OCI-LY3 (cell line): Measurements from ENCODE around the gene RILPL2.

Experiments used
- H2AFZ ChIP-seq: fragments of 200-600, 300-600 bp; shearing (Covaris generic); 2 replicates; pipeline ENCODE4 v1.6.0; 2014; ENCODE audit warnings: antibody characterized with exemption, low read depth, low read length
- H3K27ac ChIP-seq: fragments of 200-600, 300-600 bp; sonication (generic); 2 replicates; pipeline ENCODE4 v1.5.1; 2014; ENCODE audit warnings: mild to moderate bottlenecking, low read length, moderate library complexity, mixed read lengths
- H3K27me3 ChIP-seq: fragments of 200-600, 300-600 bp; sonication (generic); 2 replicates; pipeline ENCODE4 v1.6.1; 2014; ENCODE audit warnings: low read depth, low read length, mixed read lengths
- H3K36me3 ChIP-seq: fragments of 200-600, 300-600 bp; sonication (generic); replicated peaks from 2 replicates; pipeline ENCODE3; 2014; ENCODE audit warnings: low read depth, low read length, mixed read lengths
- H3K4me1 ChIP-seq: fragments of 300-600, 200-600 bp; sonication (generic); 2 replicates; pipeline ENCODE4 v1.6.1; 2014; ENCODE audit warnings: low read length, mixed read lengths
- H3K4me2 ChIP-seq: fragments of 200-600, 300-600 bp; sonication (generic); 2 replicates; pipeline ENCODE4 v1.6.1; 2014; ENCODE audit warnings: low read length, mixed read lengths
- H3K4me3 ChIP-seq: fragments of 300-600, 200-600 bp; sonication (generic); 2 replicates; pipeline ENCODE4 v1.5.1; 2014; ENCODE audit warnings: antibody characterized with exemption, mild to moderate bottlenecking, low read length, moderate library complexity
- H3K79me2 ChIP-seq: fragments of 300-600, 200-600 bp; shearing (Covaris generic); 2 replicates; pipeline ENCODE4 v1.6.1; 2014; ENCODE audit warnings: mild to moderate bottlenecking, low read length, mixed read lengths
- H3K9ac ChIP-seq: fragments of 300-600, 200-600 bp; shearing (Covaris generic); 2 replicates; pipeline ENCODE4 v1.6.0; 2014; ENCODE audit warnings: mild to moderate bottlenecking, low read length, moderate library complexity
- H3K9me3 ChIP-seq: fragments of 200-600, 300-600 bp; shearing (Covaris generic); 2 replicates; pipeline ENCODE4 v1.6.1; 2014; ENCODE audit warnings: low read length, mixed read lengths; ENCODE audit not compliant: insufficient read depth
- H4K20me1 ChIP-seq: fragments of 200-600, 300-600 bp; sonication (generic); 2 replicates; pipeline ENCODE4 v1.6.1; 2016; ENCODE audit warnings: low read length, mixed read lengths; ENCODE audit not compliant: insufficient read depth
- EZH2phosphoT487 ChIP-seq: fragments of 200-600 bp; shearing (Covaris generic); IDR thresholded peaks from 2 replicates; pipeline ENCODE4 v1.6.1; 2018; ENCODE audit warnings: antibody characterized with exemption, mixed run types, low read depth
- TF ChIP-seq, protein P1 (sequence below): fragments of 200-600, 300-600 bp; sonication (generic); IDR thresholded peaks from 2 replicates; pipeline ENCODE4 v1.5.1; 2014; ENCODE audit warnings: antibody characterized with exemption, low read length, low read depth

Gene RILPL2

GRCh38 chr12:123390498-123391426, 45.7 kb downstream of the RILPL2 start:
- H3K4me1 ChIP-seq: peaks cover 19% of the 10 kb centered on the region
- H3K79me2 ChIP-seq: peaks cover 33% of the 10 kb centered on the region
- no peaks in the 10 kb centered on the region for H3K9me3 ChIP-seq
- H3K27me3 ChIP-seq: no peaks in the 10 kb centered on the region
- peaks cover 30% of the 10 kb centered on the region for H3K36me3 ChIP-seq
- no peak overlapping the region for H3K4me3 ChIP-seq
- no peak overlapping the region for H3K27ac ChIP-seq
- peaks cover 6% of the 10 kb centered on the region; the same call in 1 of the 2 replicates for H4K20me1 ChIP-seq
- H2AFZ ChIP-seq: no peak overlapping the region
- no peak overlapping the region for H3K9ac ChIP-seq
- no peak for TF ChIP-seq EZH2phosphoT487
- TF ChIP-seq, protein P1, sequence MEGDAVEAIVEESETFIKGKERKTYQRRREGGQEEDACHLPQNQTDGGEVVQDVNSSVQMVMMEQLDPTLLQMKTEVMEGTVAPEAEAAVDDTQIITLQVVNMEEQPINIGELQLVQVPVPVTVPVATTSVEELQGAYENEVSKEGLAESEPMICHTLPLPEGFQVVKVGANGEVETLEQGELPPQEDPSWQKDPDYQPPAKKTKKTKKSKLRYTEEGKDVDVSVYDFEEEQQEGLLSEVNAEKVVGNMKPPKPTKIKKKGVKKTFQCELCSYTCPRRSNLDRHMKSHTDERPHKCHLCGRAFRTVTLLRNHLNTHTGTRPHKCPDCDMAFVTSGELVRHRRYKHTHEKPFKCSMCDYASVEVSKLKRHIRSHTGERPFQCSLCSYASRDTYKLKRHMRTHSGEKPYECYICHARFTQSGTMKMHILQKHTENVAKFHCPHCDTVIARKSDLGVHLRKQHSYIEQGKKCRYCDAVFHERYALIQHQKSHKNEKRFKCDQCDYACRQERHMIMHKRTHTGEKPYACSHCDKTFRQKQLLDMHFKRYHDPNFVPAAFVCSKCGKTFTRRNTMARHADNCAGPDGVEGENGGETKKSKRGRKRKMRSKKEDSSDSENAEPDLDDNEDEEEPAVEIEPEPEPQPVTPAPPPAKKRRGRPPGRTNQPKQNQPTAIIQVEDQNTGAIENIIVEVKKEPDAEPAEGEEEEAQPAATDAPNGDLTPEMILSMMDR: no peak
- no peak overlapping the region for H3K4me2 ChIP-seq

DNA sequence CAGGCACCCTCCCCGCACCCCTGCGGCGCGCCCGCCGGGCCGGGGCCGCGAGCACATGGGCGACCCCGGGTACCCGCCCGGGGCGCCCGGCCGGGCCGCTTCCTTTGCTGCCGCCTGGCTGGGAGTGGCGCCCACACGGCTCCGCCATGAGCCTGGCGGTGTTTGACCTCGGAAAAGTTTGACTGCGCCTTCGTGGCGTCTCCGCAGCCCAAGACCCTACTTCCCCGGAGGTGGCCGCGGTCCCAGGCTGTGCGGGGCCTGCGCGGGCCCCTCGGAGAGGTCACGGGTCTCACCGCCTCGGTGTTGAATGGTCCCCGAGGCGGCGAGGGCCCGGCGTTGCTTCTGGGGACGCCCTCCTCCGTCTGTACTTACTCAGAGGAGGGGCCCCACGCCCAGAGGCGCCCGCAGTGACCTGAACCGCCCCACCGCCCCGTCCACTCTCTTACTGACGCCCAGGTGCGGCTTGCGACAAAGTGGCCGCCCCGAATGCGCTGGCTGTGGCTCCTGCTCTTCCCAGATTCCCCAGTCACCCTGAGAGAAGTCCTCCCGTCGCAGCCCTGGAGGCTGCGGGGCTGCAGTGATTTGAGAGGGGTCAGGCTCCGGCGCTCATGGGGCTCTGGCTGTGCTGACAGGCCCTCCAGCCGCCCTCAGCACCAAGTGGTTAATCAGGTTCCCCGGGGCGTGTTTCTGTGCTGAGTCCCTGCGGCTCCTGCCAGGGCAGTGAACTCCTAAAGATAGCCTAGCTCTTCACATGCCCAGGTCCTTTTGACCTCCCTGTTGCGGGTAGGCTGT, 46.7 kb downstream of the RILPL2 start:
- no peaks in the 10 kb centered on the region for H3K27me3 ChIP-seq
- H4K20me1 ChIP-seq: peaks cover 6% of the 10 kb centered on the region; the same call in 1 of the 2 replicates

DNA sequence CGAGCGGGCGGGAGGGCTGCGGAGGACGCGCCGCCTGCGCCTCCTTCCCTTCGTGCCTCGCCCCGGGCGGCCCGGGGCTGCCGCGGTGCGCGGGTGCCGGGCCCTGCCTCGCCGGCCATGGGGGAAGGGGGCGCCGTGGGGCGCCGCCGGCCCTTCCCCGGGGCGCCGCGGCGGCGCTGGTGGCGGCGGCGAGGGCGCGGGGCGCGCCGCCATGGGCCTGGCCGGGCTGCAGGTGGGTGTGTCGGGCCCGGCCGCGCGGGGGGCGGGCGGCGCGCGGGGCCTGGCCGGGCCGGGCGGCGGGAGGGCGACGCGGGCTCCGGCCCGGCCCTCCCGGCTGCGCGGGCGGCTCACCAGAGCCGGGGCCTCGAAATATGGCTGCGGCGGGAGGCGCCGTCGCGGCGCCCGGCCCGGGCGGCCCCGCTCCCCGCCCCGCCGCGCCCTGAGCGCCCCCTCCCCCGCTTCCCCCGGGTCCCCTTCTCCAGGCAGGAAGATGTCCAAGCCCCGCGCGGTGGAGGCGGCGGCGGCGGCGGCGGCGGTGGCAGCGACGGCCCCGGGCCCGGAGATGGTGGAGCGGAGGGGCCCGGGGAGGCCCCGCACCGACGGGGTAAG, 47.4 kb downstream of the RILPL2 start:
- H3K9ac ChIP-seq: peak overlapping the region; percentile 81
- peak overlapping the region; percentile 75 for H3K4me2 ChIP-seq
- TF ChIP-seq, protein P1: no peak
- TF ChIP-seq EZH2phosphoT487: no peak
- no peaks in the 10 kb centered on the region for H3K27me3 ChIP-seq
- peaks cover 19% of the 10 kb centered on the region for H3K4me1 ChIP-seq
- H3K36me3 ChIP-seq: peaks cover 20% of the 10 kb centered on the region
- no peaks in the 10 kb centered on the region for H3K9me3 ChIP-seq
- peaks cover 6% of the 10 kb centered on the region; the same call in 1 of the 2 replicates for H4K20me1 ChIP-seq
- H2AFZ ChIP-seq: no peak overlapping the region
- H3K79me2 ChIP-seq: peaks cover 38% of the 10 kb centered on the region
- H3K27ac ChIP-seq: no peak overlapping the region
- H3K4me3 ChIP-seq: peak overlapping the region; percentile 92

More for the DNA sequence above, 46.7 kb downstream of the RILPL2 start:
- Histone ChIP-seq H3K4me1 (peaks cover 19% of the 10 kb centered on the region), H3K9ac (peak overlapping the region; percentile 81), H3K4me2 (peak overlapping the region; percentile 75), H3K36me3 (peaks cover 25% of the 10 kb centered on the region), H3K4me3 (peak overlapping the region; percentile 90), H3K9me3 (no peaks in the 10 kb centered on the region), H3K79me2 (peaks cover 33% of the 10 kb centered on the region), H2AFZ (no peak overlapping the region), H3K27ac (peak overlapping the region; percentile 31)
- TF ChIP-seq, protein P1: no peak
- TF ChIP-seq EZH2phosphoT487: no peak
